NCI-H1048 (cell line): ENCODE results near the gene CMTR1.

Source experiments
- DNase-seq: peaks from one replicate; lab custom pipeline; 2025; lab: John Stamatoyannopoulos, UW

Gene CMTR1

DNA sequence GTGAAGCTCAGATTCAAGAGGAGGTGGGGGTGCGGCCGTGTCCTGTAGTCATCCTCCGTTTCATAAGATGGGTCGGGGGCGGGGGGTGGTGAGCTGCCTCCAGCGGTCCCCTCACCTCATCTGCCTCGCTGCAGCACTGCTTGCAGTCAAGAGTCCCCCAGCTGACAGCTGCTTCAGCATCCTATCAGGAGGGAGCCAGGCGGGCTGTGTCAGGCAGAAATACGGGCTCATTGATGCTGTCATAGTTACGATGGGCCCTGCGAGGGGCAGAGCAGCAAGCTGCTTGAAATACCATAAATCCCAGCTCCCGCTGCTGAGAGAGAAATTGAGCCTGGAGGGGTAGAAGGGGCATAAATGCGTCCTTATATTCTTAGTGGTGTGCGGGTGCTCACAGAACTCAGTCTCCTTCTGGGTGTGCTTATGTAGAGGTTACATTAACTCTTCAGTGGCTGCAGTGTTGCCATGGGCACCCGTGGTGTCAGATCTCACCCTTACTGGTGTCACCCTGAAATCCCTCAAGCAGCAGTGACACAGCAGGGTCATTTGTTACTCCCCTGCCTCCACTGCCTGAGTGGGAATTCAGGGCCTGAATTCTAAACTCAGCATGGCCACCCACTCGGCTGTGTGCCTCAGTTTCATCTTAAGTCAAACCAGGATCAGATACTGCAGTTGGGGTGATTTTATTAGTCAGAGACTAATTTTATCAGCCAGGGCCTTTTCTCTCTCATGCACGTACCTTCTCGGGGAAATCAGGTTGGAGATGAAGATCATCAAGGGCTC lies 44.8 kb downstream of the CMTR1 start:
- DNase-seq: no peak

- no peak for DNase-seq
Observed at GRCh38 chr6:37478827-37479226, 45.8 kb downstream of the CMTR1 start.

GRCh38 chr6:37479266-37479854 lies 46.3 kb downstream of the CMTR1 start:
- DNase-seq: no peak

- DNase-seq: no peak
Observed at GRCh38 chr6:37480118-37480736, 47.2 kb downstream of the CMTR1 start.

DNA sequence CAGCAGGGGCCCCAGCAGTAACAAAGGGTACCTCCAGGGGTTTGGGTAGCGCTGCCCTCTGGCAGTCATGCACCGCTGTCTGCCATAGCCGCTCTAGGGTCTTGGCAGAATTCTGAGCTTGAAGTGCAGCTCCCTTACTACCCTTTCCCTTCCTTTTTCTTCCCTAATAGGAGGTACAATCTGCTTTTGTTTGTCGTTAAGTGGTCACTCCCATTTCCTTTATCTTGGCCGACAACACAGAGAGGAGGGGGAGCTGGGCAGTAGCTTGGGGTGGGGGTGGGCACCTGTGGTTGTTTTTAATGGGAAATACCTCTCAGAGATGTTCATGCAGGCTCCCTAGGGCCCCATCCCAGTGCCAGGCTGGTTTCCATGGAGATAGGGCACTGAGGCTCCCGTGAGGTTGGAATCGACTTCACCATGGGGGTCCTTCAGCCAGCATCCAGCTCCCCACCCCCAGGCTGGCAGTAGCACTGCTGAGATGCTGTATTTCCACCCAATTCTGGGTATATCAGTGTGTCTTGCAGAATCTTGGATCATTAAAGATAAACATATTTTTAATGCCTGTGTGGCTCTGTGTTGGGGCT lies 48.0 kb downstream of the CMTR1 start:
- no peak for DNase-seq

DNA sequence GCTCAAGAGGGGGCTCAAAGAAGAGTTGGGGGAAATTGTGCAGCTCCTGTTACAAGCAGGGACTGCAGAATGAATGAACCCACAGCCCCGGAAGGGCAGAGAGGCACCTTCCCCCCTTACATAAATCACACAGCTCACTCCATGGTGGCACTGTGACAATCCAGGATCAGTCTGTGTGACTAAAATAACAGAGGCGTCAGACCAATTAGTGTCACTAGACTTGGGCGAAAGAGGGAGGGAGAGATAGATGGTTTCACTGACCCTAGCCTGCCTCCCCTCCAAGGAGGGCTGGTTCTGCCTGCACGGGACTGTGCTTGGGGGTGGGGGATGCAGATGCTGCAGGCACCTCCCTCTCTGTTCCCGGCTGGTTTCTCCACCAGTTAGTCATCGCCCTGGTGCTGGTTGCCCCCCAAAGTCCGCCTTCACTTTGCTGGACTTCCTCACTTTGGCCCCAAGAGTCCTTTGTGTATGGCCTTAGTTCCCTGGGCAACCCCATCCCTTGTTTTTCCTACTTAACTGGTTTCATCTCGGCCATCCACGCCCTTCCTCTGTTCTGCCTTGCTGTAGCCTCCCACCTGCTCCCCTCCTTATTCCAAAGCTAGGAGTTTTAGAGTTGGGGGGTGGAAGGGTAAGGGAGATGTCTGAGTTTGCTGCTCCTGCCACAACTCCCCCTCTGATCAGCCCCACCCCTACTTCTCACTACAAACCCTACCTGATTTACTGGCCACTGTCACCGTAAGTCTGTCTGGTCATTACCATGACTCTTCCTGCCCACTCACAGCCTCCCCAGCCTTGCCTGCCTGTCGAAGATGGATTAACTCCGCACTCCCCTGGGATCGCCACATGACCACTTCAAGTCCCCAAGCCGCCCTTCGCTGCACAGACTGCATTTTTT lies 48.9 kb downstream of the CMTR1 start:
- DNase-seq: no peak

DNA sequence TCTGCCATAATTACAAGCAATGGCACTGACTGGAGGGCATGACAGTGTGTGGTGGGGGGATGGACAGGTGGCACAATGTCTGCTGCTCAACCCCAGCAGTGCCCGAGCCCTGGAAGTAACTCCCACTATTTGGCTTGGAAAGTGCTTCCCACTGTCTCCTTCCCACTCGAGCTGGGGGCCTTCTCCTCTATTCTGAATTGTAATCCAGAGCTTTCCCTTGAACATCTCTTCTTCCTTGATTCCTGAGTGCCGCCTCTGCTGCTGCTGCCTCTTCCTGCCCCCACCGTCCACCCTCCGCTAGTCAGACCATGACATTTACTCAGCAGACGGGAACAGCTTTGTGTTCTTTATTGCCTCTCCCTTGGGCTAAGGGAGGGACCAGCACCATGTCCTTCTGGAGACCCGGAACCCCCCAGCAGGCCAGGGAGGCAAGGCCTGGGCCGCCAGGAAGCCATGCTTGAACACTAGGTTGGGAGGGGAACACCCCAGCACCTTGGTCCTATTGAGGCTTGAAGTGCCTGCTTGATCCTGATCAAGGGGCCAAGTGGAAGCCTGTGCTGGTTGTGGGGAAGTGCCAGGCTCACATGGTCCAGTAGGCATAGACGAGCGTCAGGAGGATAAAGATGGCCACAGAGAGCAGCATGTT lies 49.7 kb downstream of the CMTR1 start:
- no peak for DNase-seq

GRCh38 chr6:37483252-37483901 lies 50.4 kb downstream of the CMTR1 start:
- DNase-seq: no peak

- DNase-seq: no peak
Observed at GRCh38 chr6:37483917-37484785, 51.1 kb downstream of the CMTR1 start.

DNA sequence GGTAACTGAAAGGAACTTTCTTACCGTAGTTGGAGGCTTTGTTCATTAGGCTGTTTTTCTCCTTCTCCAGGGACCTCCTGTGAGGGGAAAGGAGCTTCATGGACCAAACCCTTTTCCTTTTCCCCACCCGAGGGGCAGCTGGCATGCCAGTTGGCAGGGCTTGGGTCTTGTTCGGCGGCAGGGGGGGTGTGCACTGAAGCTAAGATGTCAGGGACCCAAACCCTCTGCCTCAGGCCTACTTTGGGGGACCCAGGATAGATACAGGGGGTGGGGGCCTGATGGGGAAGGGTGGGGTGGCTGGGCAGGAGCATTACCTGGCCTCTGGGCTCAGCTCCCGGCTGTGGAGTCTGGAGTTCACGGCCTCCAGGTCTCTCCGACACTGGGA lies 51.8 kb downstream of the CMTR1 start:
- DNase-seq: no peak

- DNase-seq: no peak
Observed at GRCh38 chr6:37485291-37485702, 52.3 kb downstream of the CMTR1 start.

GRCh38 chr6:37486121-37486839 lies 53.3 kb downstream of the CMTR1 start:
- DNase-seq: no peak

DNA sequence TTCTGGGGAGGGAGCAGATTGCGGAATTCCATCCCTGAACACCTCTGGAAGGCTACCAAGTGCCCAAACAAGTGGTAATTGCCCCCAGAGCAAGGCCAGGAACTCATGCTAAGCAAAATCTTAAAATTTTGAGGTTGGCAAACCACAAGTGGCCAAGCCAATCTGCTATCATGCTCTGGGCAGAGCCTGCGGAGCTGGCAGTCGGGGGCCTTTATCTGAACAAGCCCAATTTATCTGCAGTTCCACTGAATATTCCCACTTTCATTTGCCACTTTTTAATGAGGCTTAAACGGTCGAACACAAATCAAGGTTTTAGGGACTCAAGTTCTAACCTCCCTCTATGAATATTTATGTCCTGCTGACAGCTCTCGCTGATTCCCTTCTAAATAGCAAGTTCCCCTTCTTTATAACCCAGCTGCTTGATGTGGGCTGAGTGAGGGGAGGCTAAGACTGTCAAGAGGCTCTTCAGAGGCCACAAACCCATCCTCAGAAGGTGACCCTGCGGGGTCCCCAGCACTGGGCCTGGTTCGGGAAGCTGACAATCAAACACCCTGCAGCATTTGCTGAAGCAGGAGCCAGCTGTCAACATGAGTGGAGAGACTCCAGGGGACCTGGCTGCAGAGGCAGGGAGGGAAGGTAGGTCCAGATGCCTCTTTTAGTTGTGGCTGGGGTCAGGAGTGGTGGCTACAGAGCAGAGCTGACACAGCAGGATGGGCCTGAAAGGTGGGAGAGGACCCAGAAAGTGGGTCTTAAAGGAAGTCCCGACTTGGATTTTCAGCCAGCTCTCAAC lies 54.8 kb downstream of the CMTR1 start:
- DNase-seq: no peak

DNA sequence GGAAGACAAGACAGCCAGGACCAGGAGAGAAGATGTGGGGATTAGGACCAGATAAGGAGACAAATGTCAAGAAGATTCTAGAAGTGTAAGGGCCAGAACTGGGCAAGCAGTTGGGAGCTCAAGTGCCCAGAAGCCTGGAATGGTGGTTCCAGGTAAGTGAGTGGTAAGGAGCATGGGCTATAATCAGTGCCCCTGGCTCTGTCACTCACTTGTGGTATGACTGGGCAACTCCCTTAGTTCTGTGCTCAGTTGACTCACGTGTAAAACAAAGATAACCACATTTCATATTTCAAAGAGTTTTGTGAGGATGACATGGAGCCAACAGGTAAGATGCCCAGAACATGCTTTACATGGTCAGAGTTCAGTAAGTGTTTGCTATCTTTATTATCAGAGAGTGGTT lies 55.5 kb downstream of the CMTR1 start:
- DNase-seq: no peak

GRCh38 chr6:37489697-37490336 lies 56.8 kb downstream of the CMTR1 start:
- DNase-seq: no peak

- DNase-seq: no peak
Observed at GRCh38 chr6:37490536-37491170, 57.6 kb downstream of the CMTR1 start.

- DNase-seq: no peak
Observed at GRCh38 chr6:37491171-37491829, 58.3 kb downstream of the CMTR1 start.
